22Rv1 (cell line): ENCODE data around the gene SCN4A.
"Not testable (repeated sequence)": the region's sequence is repeated elsewhere in the genome, so short reads cannot be mapped to it uniquely, and the experiment has no call there.

Experiments
- H3K27ac ChIP-seq: fragments of 450-650 bp; 2 replicates; pipeline ENCODE4 v1.5.1; 2017
- ZFX ChIP-seq: fragments of 450-650 bp; IDR thresholded peaks from 2 replicates; pipeline ENCODE4 v1.6.1; 2017; ENCODE audit warnings: antibody characterized with exemption, borderline replicate concordance
- TF ChIP-seq, protein P1 (sequence below): fragments of 450-650 bp; IDR thresholded peaks from 2 replicates; pipeline ENCODE4 v1.5.1; 2017; ENCODE audit warnings: mild to moderate bottlenecking

The SCN4A gene

DNA sequence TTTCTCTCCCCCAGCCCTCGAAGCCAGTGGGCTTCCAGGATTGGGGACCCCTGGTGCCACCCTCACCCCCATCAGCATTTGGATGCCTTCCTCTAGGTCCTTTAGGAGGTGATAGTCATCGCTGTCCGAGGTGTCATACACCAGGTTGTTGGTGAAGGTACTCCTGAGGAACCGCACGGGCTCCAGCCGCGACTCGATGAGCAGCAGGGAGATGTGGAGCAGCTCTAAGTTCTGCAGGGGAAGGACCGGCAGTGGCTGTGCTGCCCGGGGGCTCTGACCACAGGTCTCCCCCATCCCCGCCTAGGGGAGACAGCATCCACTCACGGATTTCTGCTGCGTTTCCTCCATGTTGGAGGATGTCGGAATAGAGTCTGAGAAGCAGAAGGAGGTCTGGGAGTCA is 62.6 kb downstream of the SCN4A start:
- no peak for TF ChIP-seq ZFX
- TF ChIP-seq, protein P1, sequence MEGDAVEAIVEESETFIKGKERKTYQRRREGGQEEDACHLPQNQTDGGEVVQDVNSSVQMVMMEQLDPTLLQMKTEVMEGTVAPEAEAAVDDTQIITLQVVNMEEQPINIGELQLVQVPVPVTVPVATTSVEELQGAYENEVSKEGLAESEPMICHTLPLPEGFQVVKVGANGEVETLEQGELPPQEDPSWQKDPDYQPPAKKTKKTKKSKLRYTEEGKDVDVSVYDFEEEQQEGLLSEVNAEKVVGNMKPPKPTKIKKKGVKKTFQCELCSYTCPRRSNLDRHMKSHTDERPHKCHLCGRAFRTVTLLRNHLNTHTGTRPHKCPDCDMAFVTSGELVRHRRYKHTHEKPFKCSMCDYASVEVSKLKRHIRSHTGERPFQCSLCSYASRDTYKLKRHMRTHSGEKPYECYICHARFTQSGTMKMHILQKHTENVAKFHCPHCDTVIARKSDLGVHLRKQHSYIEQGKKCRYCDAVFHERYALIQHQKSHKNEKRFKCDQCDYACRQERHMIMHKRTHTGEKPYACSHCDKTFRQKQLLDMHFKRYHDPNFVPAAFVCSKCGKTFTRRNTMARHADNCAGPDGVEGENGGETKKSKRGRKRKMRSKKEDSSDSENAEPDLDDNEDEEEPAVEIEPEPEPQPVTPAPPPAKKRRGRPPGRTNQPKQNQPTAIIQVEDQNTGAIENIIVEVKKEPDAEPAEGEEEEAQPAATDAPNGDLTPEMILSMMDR: no peak
- H3K27ac ChIP-seq: no peak overlapping the region

DNA sequence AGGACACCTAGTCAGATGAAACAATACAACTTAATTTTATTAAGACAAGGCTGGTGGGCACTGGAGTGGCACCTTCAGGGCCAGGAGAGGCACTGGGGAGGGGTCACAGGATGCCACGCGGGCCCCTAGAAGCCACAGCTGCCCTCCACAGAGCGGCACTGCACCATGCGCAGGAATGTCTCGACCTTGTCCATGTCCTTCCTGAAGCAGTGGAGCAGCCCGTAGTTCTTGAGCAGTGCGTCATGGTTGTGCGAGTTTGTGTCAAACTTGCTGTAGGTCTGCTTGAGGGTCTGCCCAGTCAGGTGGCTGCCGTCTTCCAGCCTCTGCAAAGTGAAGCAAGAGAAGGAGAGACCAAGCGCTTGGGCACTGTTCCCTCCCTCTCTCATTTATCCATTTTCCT is 63.1 kb downstream of the SCN4A start:
- not testable (repeated sequence) for H3K27ac ChIP-seq

DNA sequence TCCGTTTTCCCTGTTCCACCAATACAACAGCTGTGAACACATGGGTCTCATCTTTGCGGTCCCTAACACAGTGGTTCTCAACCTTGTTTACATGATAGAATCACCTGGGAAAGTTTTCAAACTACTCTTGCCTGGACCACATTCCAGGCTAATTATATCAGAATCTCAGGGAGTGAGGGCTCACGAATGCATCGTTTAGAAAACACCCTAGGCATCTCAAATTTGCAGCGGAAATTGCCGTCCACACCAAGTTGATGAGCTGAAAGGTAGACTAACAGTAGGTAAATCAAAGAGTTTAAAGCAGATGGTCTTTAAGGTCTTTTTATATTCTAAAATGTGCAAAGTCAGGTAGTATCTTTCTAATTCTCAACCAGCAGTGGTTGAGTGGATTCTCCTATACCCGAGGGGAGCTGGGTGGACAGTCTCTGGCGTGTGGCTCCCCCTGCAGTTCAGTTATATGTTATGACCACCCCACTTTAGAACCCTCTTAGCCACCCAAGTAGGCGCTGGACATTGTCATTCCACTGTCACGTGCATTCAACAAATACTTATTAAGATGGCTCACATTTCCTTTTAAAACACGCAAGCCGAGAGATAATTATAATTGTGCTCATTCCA is 65.4 kb downstream of the SCN4A start:
- TF ChIP-seq, protein P1: peak; percentile 15; the same call in 1 of the 2 replicates
- not testable (repeated sequence) for H3K27ac ChIP-seq

DNA sequence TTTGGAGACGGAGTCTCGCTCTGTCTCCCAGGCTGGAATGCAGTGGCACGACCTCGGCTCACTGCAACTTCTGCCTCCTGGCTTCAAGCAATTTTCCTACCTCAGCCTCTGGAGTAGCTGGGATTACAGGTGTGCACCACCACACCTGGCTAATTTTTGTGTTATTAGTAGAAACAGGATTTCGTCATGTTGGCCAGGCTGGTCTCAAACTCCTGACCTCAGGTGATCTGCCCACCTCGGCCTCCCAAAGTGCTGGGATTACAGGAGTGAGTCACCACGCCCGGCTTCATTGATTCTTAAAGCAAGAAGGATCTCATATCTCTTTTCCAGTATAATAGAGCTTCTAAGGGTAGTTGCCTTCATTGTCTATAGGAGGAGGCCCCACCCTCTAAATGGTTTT is 67.9 kb downstream of the SCN4A start:
- not testable (repeated sequence) for H3K27ac ChIP-seq

DNA sequence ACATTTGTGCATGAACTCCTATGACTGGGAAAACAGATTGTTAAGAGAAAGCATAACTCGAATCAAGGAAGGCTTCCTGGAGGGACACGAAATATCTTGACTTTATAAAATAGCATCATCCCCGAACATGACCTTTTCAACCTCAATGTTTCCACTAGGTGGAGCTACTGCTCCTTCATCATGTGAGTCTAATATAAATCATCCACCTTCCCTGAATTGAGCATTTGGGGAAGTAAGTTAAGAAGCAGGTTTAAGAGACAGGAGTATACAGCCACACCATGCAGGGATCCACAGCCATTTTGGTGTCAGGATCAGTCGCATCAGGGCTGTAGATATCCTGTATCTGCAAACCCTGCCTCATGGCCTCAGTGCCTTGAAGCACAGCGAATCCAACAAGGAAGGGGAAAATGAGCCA is 68.9 kb downstream of the SCN4A start:
- TF ChIP-seq, protein P1: peak; percentile 50
- H3K27ac ChIP-seq: not testable (repeated sequence)

DNA sequence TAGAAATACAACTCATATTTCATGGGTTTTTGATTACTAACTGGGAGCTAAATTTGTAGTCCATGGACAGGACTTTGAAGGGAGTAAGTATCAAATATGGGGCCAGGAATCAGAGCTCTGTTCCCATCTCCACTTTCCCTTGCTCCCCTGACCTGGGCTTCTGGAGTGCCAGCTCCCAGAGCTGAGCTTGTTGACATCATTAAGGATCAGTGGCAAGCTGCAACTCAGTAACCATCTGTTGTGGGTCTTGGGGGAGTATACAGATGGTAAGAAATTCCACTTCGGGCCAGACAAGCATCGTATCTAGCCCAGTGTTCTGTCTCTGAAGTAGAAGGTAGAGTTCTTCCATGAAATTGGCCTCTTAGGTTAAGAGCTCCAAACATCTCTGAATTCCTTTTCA is 70.7 kb downstream of the SCN4A start:
- not testable (repeated sequence) for H3K27ac ChIP-seq

DNA sequence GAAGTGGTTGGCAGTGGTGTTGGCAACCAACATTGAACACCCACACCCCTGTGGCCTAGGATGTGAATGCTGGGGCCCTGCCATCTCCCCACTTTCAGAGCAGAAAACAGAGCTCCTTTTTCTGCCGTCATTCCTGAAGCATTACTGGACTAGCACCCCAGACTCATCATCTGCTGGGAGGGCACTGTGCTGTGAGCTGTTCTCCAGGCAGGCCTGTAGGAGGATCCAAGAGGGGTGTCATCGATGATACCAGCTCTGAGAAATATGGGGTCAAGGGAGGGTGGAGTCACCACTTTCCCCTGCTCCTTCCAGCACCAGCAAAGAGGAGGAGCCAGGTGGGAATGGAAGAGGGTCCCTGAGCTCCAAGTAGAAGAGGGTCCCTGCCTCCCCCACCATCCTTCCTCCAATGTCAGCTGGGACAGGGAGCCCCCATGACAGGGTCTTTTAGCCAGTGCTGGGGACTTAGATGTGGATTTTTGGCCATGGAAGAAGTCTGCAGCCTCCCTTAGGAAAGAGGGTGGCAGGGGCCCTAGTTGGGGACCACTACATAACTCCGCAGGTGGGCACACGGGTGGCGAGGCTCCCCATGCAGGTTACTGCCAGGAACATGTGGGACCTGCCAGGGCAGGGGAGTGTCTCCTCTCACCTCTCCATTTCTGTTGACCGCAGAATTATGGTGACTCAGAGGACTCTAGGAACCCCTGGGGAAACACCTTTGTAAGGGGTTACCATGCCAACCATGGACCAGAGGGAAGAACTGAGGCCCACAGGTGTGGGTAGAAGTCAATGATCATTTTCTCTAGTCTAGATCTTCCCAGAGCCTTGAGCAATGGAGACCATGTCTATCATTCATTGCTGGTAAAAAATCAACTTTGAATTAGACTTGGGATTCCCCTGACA is 73.6 kb downstream of the SCN4A start:
- not testable (repeated sequence) for H3K27ac ChIP-seq

DNA sequence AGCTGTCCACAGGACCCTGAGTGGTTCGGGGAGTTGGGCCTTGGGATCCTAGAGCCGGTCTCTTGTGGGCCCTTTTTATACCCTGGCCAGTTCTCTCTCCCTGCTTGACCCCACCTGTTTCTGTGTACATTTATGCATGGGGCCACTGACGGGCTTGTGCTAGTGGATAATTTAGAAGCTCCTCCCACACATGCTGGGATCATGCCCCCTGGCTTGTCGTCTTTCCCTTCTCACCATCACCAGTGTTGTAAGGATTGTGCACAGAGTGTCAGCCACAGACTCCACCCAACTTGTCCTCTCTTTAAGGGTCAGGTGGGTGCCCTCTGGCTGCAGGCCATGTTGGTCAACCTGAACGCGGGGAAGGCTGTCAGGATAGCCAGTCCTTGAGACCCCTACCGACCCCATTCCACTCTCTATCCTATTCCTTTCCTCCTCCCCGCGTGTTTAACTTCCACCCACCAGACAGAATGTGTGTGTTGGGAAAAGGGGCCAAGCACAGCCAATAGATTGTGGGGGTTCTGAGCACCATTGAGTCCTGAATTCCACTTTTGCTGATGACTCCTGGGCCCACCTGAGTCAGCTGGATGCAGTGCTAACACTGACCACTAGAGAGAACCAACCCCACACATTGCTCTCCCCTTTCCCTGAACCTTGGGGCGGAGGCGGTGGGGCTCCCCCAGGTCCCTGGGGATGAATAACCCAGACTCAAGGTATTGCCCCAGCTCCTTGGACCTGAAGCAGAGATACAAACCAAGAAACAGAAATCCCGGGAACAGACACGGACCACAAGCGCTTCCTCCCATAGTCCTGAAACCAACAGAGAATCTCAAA is 76.0 kb downstream of the SCN4A start, which contains the start of gene CSH1:
TSS of gene CSH1 (minus strand) at position 51 of the 831 bp plus-strand sequence. CDS start 63 bp downstream, outside the sequence.
- not testable (repeated sequence) for H3K27ac ChIP-seq

DNA sequence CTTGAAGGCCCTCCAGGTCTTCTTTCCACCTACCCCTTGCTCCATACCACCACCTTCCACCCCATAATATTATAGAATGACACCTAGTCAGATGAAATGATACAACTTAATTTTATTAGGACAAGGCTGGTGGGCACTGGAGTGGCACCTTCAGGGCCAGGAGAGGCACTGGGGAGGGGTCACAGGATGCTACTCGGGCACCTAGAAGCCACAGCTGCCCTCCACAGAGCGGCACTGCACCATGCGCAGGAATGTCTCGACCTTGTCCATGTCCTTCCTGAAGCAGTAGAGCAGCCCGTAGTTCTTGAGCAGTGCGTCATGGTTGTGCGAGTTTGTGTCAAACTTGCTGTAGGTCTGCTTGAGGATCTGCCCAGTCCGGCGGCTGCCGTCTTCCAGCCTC is 77.9 kb downstream of the SCN4A start:
- not testable (repeated sequence) for H3K27ac ChIP-seq

DNA sequence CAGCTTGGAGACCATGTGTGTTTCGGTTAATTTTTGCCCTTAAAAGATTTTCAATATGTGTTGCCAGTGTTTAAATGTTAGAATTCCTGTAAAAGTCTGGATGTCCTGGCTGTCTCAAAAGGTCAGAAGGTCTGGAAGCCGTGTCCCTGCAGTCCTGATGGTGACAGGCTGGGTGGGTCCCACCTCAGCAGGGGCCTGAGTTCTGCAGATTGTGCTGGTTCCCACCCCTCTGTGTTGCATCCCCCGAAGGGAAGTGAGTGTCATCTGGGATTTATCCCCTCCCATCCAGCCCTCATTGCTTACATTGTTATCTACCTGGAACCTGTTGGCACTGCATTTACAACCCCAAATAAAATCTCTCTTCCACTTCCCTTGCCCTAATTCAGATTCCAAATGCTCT is 78.7 kb downstream of the SCN4A start:
- H3K27ac ChIP-seq: not testable (repeated sequence)

DNA sequence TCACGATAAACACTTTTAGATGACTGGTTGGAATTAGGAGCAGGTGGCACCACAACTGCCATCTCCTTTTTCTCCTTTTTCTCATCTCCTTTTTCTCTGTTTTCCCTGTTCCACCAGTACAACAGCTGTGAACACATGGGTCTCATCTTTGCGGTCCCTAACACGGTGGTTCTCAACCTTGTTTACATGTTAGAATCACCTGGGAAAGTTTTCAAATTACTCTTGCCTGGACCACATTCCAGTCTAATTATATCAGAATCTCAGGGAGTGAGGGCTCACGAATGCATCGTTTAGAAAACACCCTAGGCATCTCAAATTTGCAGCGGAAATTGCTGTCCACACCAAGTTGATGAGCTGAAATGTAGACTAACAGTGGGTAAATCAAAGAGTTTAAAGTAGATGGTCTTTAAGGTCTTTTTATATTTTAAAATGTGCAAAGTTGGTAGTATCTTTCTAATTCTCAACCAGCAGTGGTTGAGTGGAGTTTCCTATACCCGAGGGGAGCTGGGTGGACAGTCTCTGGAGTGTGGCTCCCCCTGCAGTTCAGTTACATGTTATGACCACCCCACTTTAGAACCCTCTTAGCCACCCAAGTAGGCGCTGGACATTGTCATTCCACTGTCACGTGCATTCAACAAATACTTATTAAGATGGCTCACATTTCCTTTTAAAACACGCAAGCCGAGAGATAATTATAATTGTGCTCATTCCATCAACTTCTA is 80.2 kb downstream of the SCN4A start:
- H3K27ac ChIP-seq: not testable (repeated sequence)
